Skeletal muscle satellite cell (primary cell): Measurements from ENCODE around the gene RAB27A.

Experiments
- H3K27me3 ChIP-seq: 2 replicates; pipeline ENCODE4 v1.7.0; 2013; ENCODE audit warnings: low read length; ENCODE audit not compliant: control insufficient read depth, insufficient read depth
- H3K36me3 ChIP-seq: 2 replicates; pipeline ENCODE4 v1.7.0; 2013; ENCODE audit warnings: mild to moderate bottlenecking, control low read depth, low read length; ENCODE audit not compliant: insufficient read depth
- H3K4me1 ChIP-seq: 2 replicates; pipeline ENCODE4 v1.7.0; 2013; ENCODE audit warnings: low read length; ENCODE audit not compliant: control insufficient read depth, insufficient read depth
- H3K4me2 ChIP-seq: 2 replicates; pipeline ENCODE4 v1.7.0; 2013; ENCODE audit warnings: mild to moderate bottlenecking, low read length
- H3K4me3 ChIP-seq: 2 replicates; pipeline ENCODE4 v1.7.0; 2013; ENCODE audit warnings: low read length
- H3K9ac ChIP-seq: 2 replicates; pipeline ENCODE4 v1.7.0; 2013; ENCODE audit warnings: mild to moderate bottlenecking, low read depth, low read length, moderate library complexity
- H3K9me3 ChIP-seq: replicated peaks from 2 replicates; pipeline ENCODE4 v1.7.0; 2013; ENCODE audit warnings: mild to moderate bottlenecking, control low read depth, low read length

The RAB27A gene

DNA sequence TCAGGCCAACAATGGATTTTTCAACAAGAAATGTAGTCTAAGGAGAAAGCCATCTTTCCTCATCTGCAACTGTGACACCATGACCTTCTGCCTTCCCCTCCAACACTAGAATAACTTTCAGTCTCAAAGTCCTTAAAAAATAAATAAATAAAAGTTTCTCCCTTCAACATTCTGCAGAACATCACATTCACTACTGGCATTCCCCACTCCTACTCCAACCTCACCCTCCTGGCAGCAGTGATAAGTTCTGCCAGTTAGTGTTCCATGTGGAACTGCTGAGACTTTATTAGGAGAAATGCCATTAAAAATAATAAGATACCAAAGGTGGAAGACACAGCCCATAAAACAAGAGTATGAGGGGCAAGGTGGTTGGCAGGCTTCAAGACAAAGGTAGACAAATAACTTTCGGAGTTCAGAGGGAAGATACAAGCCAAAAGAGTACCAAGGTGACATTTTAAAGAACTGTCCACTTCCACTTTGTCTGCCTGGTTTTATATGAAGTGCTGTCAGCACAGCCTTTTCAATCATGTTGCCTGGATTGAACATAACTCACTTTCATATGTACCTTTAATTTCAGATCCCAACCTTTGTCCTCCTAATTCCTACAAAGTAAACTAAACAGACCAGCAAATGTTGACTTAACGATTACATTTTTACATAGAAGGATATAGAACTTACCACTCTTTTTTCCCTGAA is 55.4 kb downstream of the RAB27A start:
- Histone ChIP-seq H3K9me3 (no peaks in the 10 kb centered on the region), H3K4me1 (peaks cover 3% of the 10 kb centered on the region), H3K4me3 (no peak overlapping the region), H3K36me3 (no peaks in the 10 kb centered on the region), H3K4me2 (no peak overlapping the region), H3K9ac (no peak overlapping the region), H3K27me3 (no peaks in the 10 kb centered on the region)

DNA sequence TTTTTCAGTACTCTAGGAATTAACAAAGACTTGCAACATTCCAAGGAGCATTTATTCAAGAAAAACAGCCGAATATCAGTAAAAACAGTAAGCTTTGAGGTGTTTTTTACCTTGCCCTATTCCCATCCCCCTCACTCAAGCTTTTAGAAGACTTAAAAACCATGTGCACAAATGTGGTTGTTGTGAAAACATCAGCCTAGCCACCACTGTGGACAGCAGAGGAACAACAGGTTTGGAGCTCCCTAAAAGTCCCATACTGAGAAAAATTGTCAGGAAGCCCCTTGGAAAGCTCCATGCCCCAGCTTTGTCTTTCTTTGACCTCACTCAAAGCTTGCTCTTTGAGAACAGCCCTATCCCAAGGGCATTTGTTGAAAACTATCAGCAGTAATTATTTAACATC is 58.2 kb downstream of the RAB27A start:
- no peak overlapping the region for H3K9ac ChIP-seq
- H3K4me1 ChIP-seq: peaks cover 3% of the 10 kb centered on the region
- H3K9me3 ChIP-seq: no peaks in the 10 kb centered on the region
- H3K27me3 ChIP-seq: no peaks in the 10 kb centered on the region
- H3K36me3 ChIP-seq: no peaks in the 10 kb centered on the region
- H3K4me3 ChIP-seq: no peak overlapping the region
- H3K4me2 ChIP-seq: no peak overlapping the region

- Histone ChIP-seq H3K4me2 (no peak overlapping the region), H3K36me3 (no peaks in the 10 kb centered on the region), H3K27me3 (no peaks in the 10 kb centered on the region), H3K9me3 (no peaks in the 10 kb centered on the region), H3K4me1 (peaks cover 3% of the 10 kb centered on the region), H3K9ac (no peak overlapping the region), H3K4me3 (no peak overlapping the region)
Measured at GRCh38 chr15:55230953-55231352, 58.7 kb downstream of the RAB27A start.

DNA sequence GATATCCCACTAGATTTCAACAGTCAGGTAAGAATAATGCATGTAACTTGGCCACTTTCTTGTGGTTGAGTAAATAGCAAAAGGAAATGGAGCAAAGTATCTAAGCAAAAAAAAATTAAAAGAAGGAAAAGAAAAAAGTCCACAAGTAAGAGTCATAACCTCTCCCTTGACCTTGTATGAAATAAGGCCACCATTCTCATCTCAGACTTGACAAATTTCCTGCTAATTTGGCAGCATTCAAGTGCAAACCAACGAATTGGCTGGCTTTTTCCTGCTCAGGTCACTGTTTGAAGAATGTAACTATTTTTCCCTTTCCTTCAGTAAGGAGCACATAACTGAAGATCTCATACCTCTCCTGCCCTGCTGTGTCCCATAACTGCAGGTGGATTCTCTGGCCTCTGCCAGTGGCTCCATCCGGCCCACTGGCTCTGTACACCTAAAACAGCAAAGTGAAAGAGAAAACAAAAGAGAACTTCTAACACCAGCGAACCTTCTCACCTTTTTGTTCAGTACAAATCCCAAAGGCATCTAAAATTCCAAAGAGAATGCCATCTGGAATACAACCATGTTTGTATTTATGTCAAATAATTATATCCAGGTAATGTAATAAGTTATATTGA is 59.5 kb downstream of the RAB27A start:
- Histone ChIP-seq H3K36me3 (no peaks in the 10 kb centered on the region), H3K4me3 (no peak overlapping the region), H3K4me2 (no peak overlapping the region), H3K9ac (no peak overlapping the region), H3K4me1 (peaks cover 3% of the 10 kb centered on the region), H3K27me3 (no peaks in the 10 kb centered on the region), H3K9me3 (no peaks in the 10 kb centered on the region)

GRCh38 chr15:55226127-55226526 is 63.5 kb downstream of the RAB27A start:
- H3K9me3 ChIP-seq: no peaks in the 10 kb centered on the region
- H3K4me1 ChIP-seq: peaks cover 11% of the 10 kb centered on the region
- no peaks in the 10 kb centered on the region for H3K27me3 ChIP-seq
- no peak overlapping the region for H3K9ac ChIP-seq
- no peak overlapping the region for H3K4me3 ChIP-seq
- no peak overlapping the region for H3K4me2 ChIP-seq
- no peaks in the 10 kb centered on the region for H3K36me3 ChIP-seq

GRCh38 chr15:55224892-55225291 is 64.7 kb downstream of the RAB27A start:
- H3K4me2 ChIP-seq: no peak overlapping the region

GRCh38 chr15:55222588-55222987 is 67.0 kb downstream of the RAB27A start:
- H3K4me3 ChIP-seq: no peak overlapping the region
- H3K27me3 ChIP-seq: no peaks in the 10 kb centered on the region

More at GRCh38 chr15:55224892-55225291, 64.7 kb downstream of the RAB27A start:
- Histone ChIP-seq H3K4me3 (no peak overlapping the region), H3K9me3 (no peaks in the 10 kb centered on the region), H3K4me1 (peaks cover 15% of the 10 kb centered on the region), H3K36me3 (no peaks in the 10 kb centered on the region), H3K27me3 (no peaks in the 10 kb centered on the region), H3K9ac (no peak overlapping the region)

GRCh38 chr15:55221090-55222011 is 68.3 kb downstream of the RAB27A start:
- Histone ChIP-seq H3K4me3 (peak overlapping the region; percentile 34), H3K9ac (peak overlapping the region; percentile 70), H3K9me3 (no peaks in the 10 kb centered on the region), H3K4me2 (peak overlapping the region; percentile 60), H3K27me3 (no peaks in the 10 kb centered on the region), H3K4me1 (peaks cover 15% of the 10 kb centered on the region), H3K36me3 (no peaks in the 10 kb centered on the region)

More at GRCh38 chr15:55222588-55222987, 67.0 kb downstream of the RAB27A start:
- Histone ChIP-seq H3K4me2 (no peak overlapping the region), H3K9me3 (no peaks in the 10 kb centered on the region), H3K36me3 (no peaks in the 10 kb centered on the region), H3K9ac (no peak overlapping the region), H3K4me1 (peaks cover 15% of the 10 kb centered on the region)

DNA sequence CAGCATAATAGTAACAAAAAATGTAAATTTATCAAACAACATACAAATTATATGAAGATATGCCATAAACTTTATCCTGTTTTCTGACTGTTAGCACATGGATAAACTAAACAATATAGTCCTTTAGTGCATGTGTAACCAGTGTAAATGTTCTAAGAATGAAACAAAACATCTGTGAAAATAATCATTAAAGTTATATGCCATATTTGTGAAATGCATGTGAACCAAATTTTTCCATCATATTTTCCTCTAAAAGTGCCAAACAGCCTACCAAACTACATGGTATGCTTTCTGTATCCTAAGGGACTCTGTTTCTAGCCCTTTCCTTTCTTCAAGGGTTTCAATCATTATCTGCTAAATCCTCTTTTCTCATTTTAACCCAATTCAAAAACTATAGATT is 69.0 kb downstream of the RAB27A start:
- Histone ChIP-seq H3K27me3 (no peaks in the 10 kb centered on the region), H3K4me2 (peak overlapping the region; percentile 60), H3K9ac (peak overlapping the region; percentile 70), H3K4me3 (no peak overlapping the region), H3K36me3 (no peaks in the 10 kb centered on the region), H3K4me1 (peaks cover 15% of the 10 kb centered on the region), H3K9me3 (no peaks in the 10 kb centered on the region)

GRCh38 chr15:55218056-55218455 is 71.6 kb downstream of the RAB27A start:
- Histone ChIP-seq H3K9me3 (no peaks in the 10 kb centered on the region), H3K4me1 (peaks cover 15% of the 10 kb centered on the region), H3K27me3 (no peaks in the 10 kb centered on the region), H3K4me2 (no peak overlapping the region), H3K36me3 (no peaks in the 10 kb centered on the region), H3K4me3 (no peak overlapping the region), H3K9ac (no peak overlapping the region)

GRCh38 chr15:55204464-55204863 is 85.1 kb downstream of the RAB27A start:
- Histone ChIP-seq H3K4me1 (no peaks in the 10 kb centered on the region), H3K4me3 (no peak overlapping the region), H3K9me3 (no peaks in the 10 kb centered on the region), H3K27me3 (no peaks in the 10 kb centered on the region), H3K9ac (no peak overlapping the region), H3K36me3 (no peaks in the 10 kb centered on the region), H3K4me2 (no peak overlapping the region)
